K562 (cell line): ENCODE data around the gene TBC1D7. TPM values are rescaled to one million over a fixed set of nuclear protein-coding genes. Genes with fewer than 3 reads are reported as not detected.

Experiments used
- EZH2 ChIP-seq: IDR thresholded peaks from 2 replicates; pipeline ENCODE4 v1.6.1; 2012; ENCODE audit warnings: low read depth, mild to moderate bottlenecking, inconsistent platforms, low read length, borderline replicate concordance
- ZFP1 ChIP-seq: fragments of 450-650 bp; formaldehyde crosslinking; IDR thresholded peaks from 2 replicates; pipeline ENCODE4 v1.4.0; 2020; ENCODE audit warnings: mild to moderate bottlenecking, mixed read lengths
- polyA plus RNA-seq, 8 experiments: library from polyadenylated mRNA; depleted of rRNA in 4 of 8; stranded (reverse) in 5 of 8; unstranded in 3 of 8; fragments of >200 nt; fragmentation: Nextera tagmentation in 2 of 8; fragmentation: Illumina TruSeq in 1 of 8; extraction: Ambion mirVana in 2 of 8; extraction: Trizol in 1 of 8; gene quantifications; 2 replicates each; pipeline versions ENCODE4 v1.2.1 to v1.2.3, GENCODE V29; 2011 to 2014; ENCODE audit warnings: inconsistent platforms in 1 of 8, missing spikeins in 1 of 8
- total RNA-seq, 7 experiments: library from RNA; depleted of rRNA in 6 of 7; stranded (reverse); fragments of >200 nt in 6 of 7; fragmentation: Illumina TruSeq in 2 of 7; extraction: Trizol in 2 of 7; gene quantifications; 2 replicates each; pipeline versions ENCODE4 v1.2.1 to v1.2.3, GENCODE V29; 2011 to 2021; ENCODE audit warnings: low replicate concordance in 1 of 7
- TF ChIP-seq, protein P1 (sequence below): fragments of 450-650 bp; IDR thresholded peaks from 2 replicates; pipeline ENCODE4 v1.6.1; 2016; ENCODE audit warnings: mild to moderate bottlenecking
- TF ChIP-seq, protein P2 (sequence below): sonication (generic); formaldehyde crosslinking; IDR thresholded peaks from 2 replicates; pipeline ENCODE4 v1.9.0; 2022; ENCODE audit warnings: mild to moderate bottlenecking, missing genetic modification reagents

TBC1D7 gene
- total and polyA plus RNA-seq, 9 of the 15 experiments (the other 6 are each of a cell fraction or from before 2014, with no cell fraction given), result 49.4 to 107 (median 61.1) TPM

DNA sequence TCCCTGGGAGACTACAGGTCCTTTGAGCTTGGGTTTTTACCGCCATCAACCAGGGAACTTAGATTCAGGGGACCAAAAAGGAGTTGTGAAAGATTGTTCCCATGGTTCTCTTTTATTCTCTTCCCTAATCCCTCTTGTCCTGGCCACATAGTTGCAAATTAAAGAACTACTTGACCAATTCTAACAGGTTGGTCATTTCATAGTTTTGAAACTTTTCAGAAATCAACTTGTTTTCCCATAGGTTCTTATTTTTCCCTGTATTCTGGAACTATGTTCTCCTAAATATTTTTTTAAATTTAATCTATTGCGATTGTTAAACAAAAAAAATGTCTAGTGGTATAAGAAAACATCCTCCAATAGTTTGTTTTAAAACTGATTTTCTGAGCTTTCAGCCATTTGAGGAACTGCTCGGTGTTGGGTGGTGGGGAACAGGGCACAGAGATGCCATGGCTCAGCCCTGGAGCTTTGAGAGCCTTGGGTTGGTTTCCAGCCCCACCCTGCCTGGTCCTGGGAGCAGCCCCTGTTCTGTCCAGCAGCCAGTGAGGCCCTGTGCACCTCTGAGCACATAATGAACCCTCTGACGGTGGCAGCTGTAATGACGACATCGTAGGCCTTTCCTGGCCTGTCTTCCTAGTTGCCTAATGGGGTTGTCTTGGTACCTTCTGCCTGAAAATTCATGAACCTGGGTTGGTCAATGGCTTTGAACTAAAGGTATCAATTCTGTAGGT lies 53.5 kb downstream of the TBC1D7 start (continued):
- TF ChIP-seq, protein P1, sequence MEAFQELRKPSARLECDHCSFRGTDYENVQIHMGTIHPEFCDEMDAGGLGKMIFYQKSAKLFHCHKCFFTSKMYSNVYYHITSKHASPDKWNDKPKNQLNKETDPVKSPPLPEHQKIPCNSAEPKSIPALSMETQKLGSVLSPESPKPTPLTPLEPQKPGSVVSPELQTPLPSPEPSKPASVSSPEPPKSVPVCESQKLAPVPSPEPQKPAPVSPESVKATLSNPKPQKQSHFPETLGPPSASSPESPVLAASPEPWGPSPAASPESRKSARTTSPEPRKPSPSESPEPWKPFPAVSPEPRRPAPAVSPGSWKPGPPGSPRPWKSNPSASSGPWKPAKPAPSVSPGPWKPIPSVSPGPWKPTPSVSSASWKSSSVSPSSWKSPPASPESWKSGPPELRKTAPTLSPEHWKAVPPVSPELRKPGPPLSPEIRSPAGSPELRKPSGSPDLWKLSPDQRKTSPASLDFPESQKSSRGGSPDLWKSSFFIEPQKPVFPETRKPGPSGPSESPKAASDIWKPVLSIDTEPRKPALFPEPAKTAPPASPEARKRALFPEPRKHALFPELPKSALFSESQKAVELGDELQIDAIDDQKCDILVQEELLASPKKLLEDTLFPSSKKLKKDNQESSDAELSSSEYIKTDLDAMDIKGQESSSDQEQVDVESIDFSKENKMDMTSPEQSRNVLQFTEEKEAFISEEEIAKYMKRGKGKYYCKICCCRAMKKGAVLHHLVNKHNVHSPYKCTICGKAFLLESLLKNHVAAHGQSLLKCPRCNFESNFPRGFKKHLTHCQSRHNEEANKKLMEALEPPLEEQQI, result 0 out of 2 replicates have a peak, but pooled peaks have one; percentile 51
- TF ChIP-seq EZH2 (no peak), ZFP1 (CRISPR knock-in tag) (no peak)
- TF ChIP-seq, protein P2, sequence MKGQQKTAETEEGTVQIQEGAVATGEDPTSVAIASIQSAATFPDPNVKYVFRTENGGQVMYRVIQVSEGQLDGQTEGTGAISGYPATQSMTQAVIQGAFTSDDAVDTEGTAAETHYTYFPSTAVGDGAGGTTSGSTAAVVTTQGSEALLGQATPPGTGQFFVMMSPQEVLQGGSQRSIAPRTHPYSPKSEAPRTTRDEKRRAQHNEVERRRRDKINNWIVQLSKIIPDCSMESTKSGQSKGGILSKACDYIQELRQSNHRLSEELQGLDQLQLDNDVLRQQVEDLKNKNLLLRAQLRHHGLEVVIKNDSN, result 0 out of 2 replicates have a peak, but pooled peaks have one; percentile 32
